Measurements from ENCODE around the gene UNKL.

DNA sequence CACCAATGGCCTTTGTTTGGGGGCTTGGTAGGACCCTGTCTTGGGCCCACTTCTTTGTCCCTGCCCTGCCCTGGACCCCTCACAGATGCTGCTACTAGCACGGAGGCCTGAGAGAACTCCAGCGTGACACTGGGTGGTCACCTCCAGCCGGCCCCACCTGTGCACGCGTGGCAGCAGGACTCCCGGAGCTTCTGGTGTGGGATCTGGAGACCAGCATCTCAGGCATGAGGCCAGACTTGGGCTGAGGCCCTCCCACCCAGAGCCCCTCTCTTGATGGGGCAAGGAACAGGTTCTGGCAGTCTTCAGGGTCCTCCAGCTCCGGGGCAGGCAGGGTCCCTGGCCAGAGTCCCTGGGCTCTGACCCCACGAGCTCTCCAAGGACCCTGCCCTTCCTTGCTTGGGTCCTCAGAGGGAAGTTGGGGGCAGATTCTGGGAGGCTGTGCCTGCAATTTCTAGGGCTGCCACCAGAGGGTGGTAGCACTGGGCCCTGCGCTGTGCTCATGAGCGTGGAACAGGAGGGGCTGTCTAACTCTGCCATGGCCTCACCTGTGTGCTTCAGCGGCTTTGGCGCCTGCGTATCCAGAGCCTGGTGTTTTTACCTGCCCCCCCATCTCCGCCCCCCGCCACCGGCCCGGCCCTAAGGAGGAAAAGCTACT, 84.1 kb downstream of the UNKL start:
- TF ChIP-seq POLR2A (IDR thresholded peaks at IDR 0.05; ENCODE audit: low read length): no peak
- TF ChIP-seq GATA1 (IDR thresholded peaks at IDR 0.05; ENCODE audit: low read depth, low read length): no peak
